ENCODE measurements around the gene CDSN. TPM values are rescaled to one million over a fixed set of nuclear protein-coding genes. Genes with fewer than 3 reads are reported as not detected.

CDSN gene
- total RNA-seq, 1 experiment from 2014 or later: 0.16 TPM

GRCh38 chr6:31087494-31088089 lies 32.7 kb downstream of the CDSN start:
- BruUV-seq (replicated peaks): no TSS peak
- ChIA-PET CTCF (interaction anchor here (0.6 to 21.4 kb wide), 38 partner anchors 9 to 545 kb away, joined by 3 to 749 read pairs (median 4); partner anchors contain the start of genes CDSN, DDR1, DHX16 and PSORS1C1), POLR2A (interaction anchor here (0.6 to 2.2 kb wide), 12 partner anchors 27 to 546 kb away, joined by 3 to 13 read pairs (median 3); partner anchors contain the start of gene PSORS1C1)
- Mint-ChIP-seq H3K27me3 (ENCODE audit: insufficient read depth, unreplicated experiment) (no peaks in the 10 kb centered on the region), H3K4me1 (ENCODE audit: insufficient read depth, unreplicated experiment) (peaks cover 21% of the 10 kb centered on the region), H3K27ac (ENCODE audit: low read depth, unreplicated experiment) (peak overlapping the region; percentile 16), H3K9me3 (ENCODE audit: unreplicated experiment) (no peaks in the 10 kb centered on the region), H3K36me3 (ENCODE audit: insufficient read depth, unreplicated experiment) (peaks cover 5% of the 10 kb centered on the region), H3K4me3 (ENCODE audit: unreplicated experiment) (no peak overlapping the region)
- intact Hi-C loops (cut with micrococcal nuclease): loop anchor here (2.0 to 10.0 kb wide), 5 partner anchors 27 to 605 kb away; partner anchors contain the start of genes FLOT1, GNL1, IER3 and PRR3
- DNase-seq (ENCODE audit: unreplicated experiment): peak; percentile 91
- TF ChIP-seq CTCF (IDR thresholded peaks at IDR 0.05; ENCODE audit: unreplicated experiment): peak; percentile 65

DNA sequence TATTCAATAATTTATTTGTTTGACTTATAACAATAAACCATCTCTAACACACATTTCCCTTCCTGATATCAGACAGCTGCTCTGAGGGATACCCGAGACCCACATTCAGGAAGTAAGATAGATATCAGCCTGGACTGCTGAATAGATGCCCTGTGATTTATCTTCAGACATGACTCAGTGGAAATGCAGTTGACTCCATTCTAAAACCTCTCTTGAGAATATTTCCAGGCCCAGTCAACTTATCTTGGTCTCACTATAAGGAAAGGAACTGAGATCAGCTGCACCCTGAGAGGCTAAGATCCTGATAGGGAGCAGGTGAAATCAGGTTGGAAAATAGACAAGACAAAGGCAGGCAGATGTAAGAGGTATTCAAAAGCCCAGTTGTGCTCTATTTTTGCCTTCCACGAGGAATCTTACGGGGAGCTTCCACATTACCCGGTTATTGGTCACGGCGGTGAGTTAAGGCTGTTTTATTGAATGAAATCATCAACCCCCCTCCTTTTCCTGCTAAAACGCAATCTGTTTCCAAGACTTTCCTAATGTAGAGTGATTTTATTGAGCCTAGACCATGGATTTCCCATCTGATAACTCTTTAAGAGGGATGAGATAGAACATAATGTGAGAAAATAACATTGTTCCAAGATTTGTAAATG lies 33.3 kb downstream of the CDSN start:
- no peak for DNase-seq (ENCODE audit: unreplicated experiment)
- Mint-ChIP-seq H3K4me1 (ENCODE audit: insufficient read depth, unreplicated experiment) (peaks cover 27% of the 10 kb centered on the region), H3K27ac (ENCODE audit: low read depth, unreplicated experiment) (peak overlapping the region; percentile 29), H3K4me3 (ENCODE audit: unreplicated experiment) (no peak overlapping the region), H3K36me3 (ENCODE audit: insufficient read depth, unreplicated experiment) (peaks cover 5% of the 10 kb centered on the region), H3K9me3 (ENCODE audit: unreplicated experiment) (no peaks in the 10 kb centered on the region), H3K27me3 (ENCODE audit: insufficient read depth, unreplicated experiment) (no peaks in the 10 kb centered on the region)
- intact Hi-C loops (cut with micrococcal nuclease): loop anchor here (1.0 to 10.0 kb wide), 6 partner anchors 28 to 605 kb away; partner anchors contain the start of genes FLOT1, GNL1, IER3 and PRR3
- POLR2A ChIA-PET: interaction anchor here (0.6 to 2.2 kb wide), 13 partner anchors 28 to 546 kb away, joined by 3 to 13 read pairs (median 3); partner anchors contain the start of gene PSORS1C1
- BruUV-seq (replicated peaks): no TSS peak
- TF ChIP-seq CTCF (IDR thresholded peaks at IDR 0.05; ENCODE audit: unreplicated experiment): no peak
- CTCF ChIA-PET: interaction anchor here (0.6 to 21.4 kb wide), 41 partner anchors 8 to 545 kb away, joined by 3 to 749 read pairs (median 4); partner anchors contain the start of genes CDSN, DDR1, DHX16 and PSORS1C1

- Mint-ChIP-seq H3K36me3 (ENCODE audit: insufficient read depth, unreplicated experiment) (peaks cover 5% of the 10 kb centered on the region), H3K4me3 (ENCODE audit: unreplicated experiment) (no peak overlapping the region), H3K27me3 (ENCODE audit: insufficient read depth, unreplicated experiment) (no peaks in the 10 kb centered on the region), H3K9me3 (ENCODE audit: unreplicated experiment) (no peaks in the 10 kb centered on the region), H3K4me1 (ENCODE audit: insufficient read depth, unreplicated experiment) (peaks cover 31% of the 10 kb centered on the region), H3K27ac (ENCODE audit: low read depth, unreplicated experiment) (no peak overlapping the region)
- no TSS peak for BruUV-seq (replicated peaks)
- CTCF ChIA-PET: interaction anchor here (0.6 to 21.4 kb wide), 7 partner anchors 9 to 371 kb away, joined by 3 to 749 read pairs (median 4); partner anchors contain the start of genes C6orf15, PSORS1C1, SFTA2 and VARS2
- POLR2A ChIA-PET: interaction anchor here (0.8 to 1.3 kb wide), 4 partner anchors 10 to 201 kb away, joined by 3 to 4 read pairs (median 3); no protein-coding TSS in a partner anchor
- TF ChIP-seq CTCF (IDR thresholded peaks at IDR 0.05; ENCODE audit: unreplicated experiment): peak; percentile 47
- peak; percentile 54 for DNase-seq (ENCODE audit: unreplicated experiment)
- intact Hi-C loops (cut with micrococcal nuclease): loop anchor here (10.0 kb wide), 1 partner anchor 529 kb away; the partner anchor contains the start of genes GNL1 and PRR3
Observed at GRCh38 chr6:31083742-31084354, 36.4 kb downstream of the CDSN start.

Data from MCF 10A (cell line).